Bladder microvascular endothelial cell (primary cell): ENCODE data around the gene RNU5B-1. TPM values are rescaled to one million over a fixed set of nuclear protein-coding genes. Genes with fewer than 3 reads are reported as not detected.

Experiments
- total RNA-seq: library from RNA; depleted of rRNA; stranded (reverse); fragments of >200 nt; gene quantifications from 2 replicates; pipeline ENCODE4 v1.2.3, GENCODE V29; 2014

RNU5B-1 gene
- not detected in 2 replicates for total RNA-seq

GRCh38 chr15:65304381-65305149 is at the start of gene RNU5B-1:
RNU5B-1 (plus strand) TSS chr15:65304677.

GRCh38 chr15:65286704-65287519 is 17.6 kb upstream of the RNU5B-1 start, which contains the start of gene PARP16:
PARP16 (minus strand) TSS chr15:65286883; CDS start chr15:65286426, 457 bp downstream.

Other genes with a start within 250 kb of the RNU5B-1 start
- gene RASL12, start 236.7 kb upstream of the RNU5B-1 start, total RNA-seq: 0.16 TPM in 1 of 2 replicates, not detected in the other
- under 0.01 TPM in 1 of 2 replicates, not detected in the other for gene KBTBD13, start 227.9 kb upstream of the RNU5B-1 start, total RNA-seq
- 0.65 and 3.7 TPM in 2 replicates for gene UBAP1L, start 189.5 kb upstream of the RNU5B-1 start, total RNA-seq
- 8.3 and 14.2 TPM in 2 replicates for gene PDCD7, start 170.9 kb upstream of the RNU5B-1 start, total RNA-seq
- gene CLPX, start 119.3 kb upstream of the RNU5B-1 start, total RNA-seq: 32.1 and 66.0 TPM in 2 replicates
- not detected in 2 replicates for gene CILP, start 93.2 kb upstream of the RNU5B-1 start, total RNA-seq
- 0.97 and 3.0 TPM in 2 replicates for gene PARP16, start 17.8 kb upstream of the RNU5B-1 start, total RNA-seq
- gene RNU5A-1, start 8.6 kb upstream of the RNU5B-1 start, total RNA-seq: not detected in 2 replicates
- gene IGDCC3, start 73.3 kb downstream of the RNU5B-1 start, total RNA-seq: not detected in 2 replicates
- under 0.01 and 0.13 TPM in 2 replicates for gene IGDCC4, start 118.3 kb downstream of the RNU5B-1 start, total RNA-seq
- gene DPP8, start 213.0 kb downstream of the RNU5B-1 start, total RNA-seq: 34.0 and 61.2 TPM in 2 replicates
- gene HACD3, start 225.8 kb downstream of the RNU5B-1 start, total RNA-seq: 42.9 and 110 TPM in 2 replicates